Mesothelial cell of epicardium (in vitro differentiated cells): ENCODE results near the gene CTNS. TPM values are rescaled to one million over a fixed set of nuclear protein-coding genes. Genes with fewer than 3 reads are reported as not detected.
A peak's percentile ranks its signal among the peaks of the same experiment; 100 is the strongest.

Experiments used
- DNase-seq, 2 experiments: peaks; one replicate each; pipeline ENCODE4 v3.0.0; 2021; ENCODE audit warnings: low spot score in 2 of 2; ENCODE audit not compliant: unreplicated experiment in 2 of 2
- H3K27ac Mint-ChIP-seq: 2 replicates; pipeline ENCODE4 v1.8.0; 2021; ENCODE audit warnings: mixed read lengths
- H3K27me3 Mint-ChIP-seq: 2 replicates; pipeline ENCODE4 v1.8.0; 2021; ENCODE audit warnings: low read depth, mixed read lengths
- H3K36me3 Mint-ChIP-seq: 2 replicates; pipeline ENCODE4 v1.8.0; 2021; ENCODE audit warnings: mixed read lengths
- H3K4me1 Mint-ChIP-seq: 2 replicates; pipeline ENCODE4 v1.8.0; 2021; ENCODE audit warnings: mixed read lengths
- H3K4me3 Mint-ChIP-seq: 2 replicates; pipeline ENCODE4 v1.8.0; 2021; ENCODE audit warnings: mild to moderate bottlenecking, moderate library complexity, mixed read lengths
- H3K9me3 Mint-ChIP-seq: 2 replicates; pipeline ENCODE4 v1.8.0; 2021; ENCODE audit warnings: mixed read lengths
- CTCF ChIP-seq: fragments of 200-600 bp; sonication (generic); IDR thresholded peaks from one replicate; pipeline ENCODE4 v1.5.0; 2021; ENCODE audit warnings: antibody characterized with exemption; ENCODE audit not compliant: unreplicated experiment
- total RNA-seq: library from RNA; stranded (reverse); gene quantifications from 3 replicates; pipeline ENCODE4 v1.2.1, GENCODE V29; 2021

The CTNS gene
- total RNA-seq, 1 donor from 2014 or later, result 13.4 TPM

GRCh38 chr17:3693829-3694231 is 57.3 kb downstream of the CTNS start:
- Mint-ChIP-seq H3K9me3 (no peaks in the 10 kb centered on the region), H3K27ac (no peak overlapping the region), H3K4me3 (no peak overlapping the region), H3K27me3 (peaks cover 71% of the 10 kb centered on the region), H3K36me3 (no peaks in the 10 kb centered on the region), H3K4me1 (peaks cover 7% of the 10 kb centered on the region)
- no peak for DNase-seq
- no peak for TF ChIP-seq CTCF

- H3K27ac Mint-ChIP-seq, result no peak overlapping the region
- no peak for TF ChIP-seq CTCF
- DNase-seq, result no peak
- H3K4me1 Mint-ChIP-seq, result peaks cover 7% of the 10 kb centered on the region
- H3K9me3 Mint-ChIP-seq, result no peaks in the 10 kb centered on the region
- H3K4me3 Mint-ChIP-seq, result peak overlapping the region; percentile 54
- peaks cover 73% of the 10 kb centered on the region for H3K27me3 Mint-ChIP-seq
- H3K36me3 Mint-ChIP-seq, result no peaks in the 10 kb centered on the region
These were observed 58.7 kb downstream of the CTNS start for GRCh38 chr17:3695129-3695722.

DNA sequence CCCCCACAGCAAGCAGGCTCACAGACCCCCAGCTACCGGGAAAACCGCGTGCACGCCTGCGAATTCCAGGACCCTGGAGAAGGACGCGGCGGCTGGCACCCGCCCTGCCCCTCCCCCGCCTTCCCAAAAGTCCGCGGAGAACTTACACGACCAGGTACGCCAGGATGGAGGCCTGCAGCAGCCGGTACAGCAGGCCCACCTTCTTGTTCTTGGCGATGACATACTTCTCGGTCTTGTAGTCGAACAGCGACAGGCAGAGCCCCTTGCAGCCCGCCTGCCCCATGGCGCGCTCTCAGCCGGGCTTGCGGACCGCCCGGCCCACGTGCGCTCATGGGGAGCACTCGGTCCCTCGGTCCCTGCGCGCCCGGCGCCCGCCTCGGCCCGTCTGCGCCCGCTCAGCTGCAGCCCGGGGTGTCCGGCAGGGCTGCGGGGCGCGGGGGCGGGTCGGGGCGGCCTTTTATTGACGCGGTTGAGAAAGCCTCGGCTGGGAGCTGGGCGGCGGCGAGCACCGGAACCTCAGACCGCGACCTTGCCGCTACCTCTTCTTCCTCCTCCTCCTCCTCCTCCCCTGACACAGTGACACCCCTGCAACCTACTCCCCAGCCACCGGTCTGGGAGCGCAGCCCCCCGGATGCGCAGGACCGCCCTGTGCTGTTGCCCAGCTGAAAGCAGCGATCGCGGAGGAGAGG is 59.3 kb downstream of the CTNS start, which contains the start of gene P2RX5:
Gene P2RX5 (minus strand): TSS at position 433 of the 689 bp plus-strand sequence. CDS start 150 bp downstream, at position 283.
- DNase-seq, result no peak
- Mint-ChIP-seq H3K27ac (no peak within 1 kb of the TSS), H3K9me3 (no peaks in the 10 kb centered on the region), H3K27me3 (peaks cover 74% of the 10 kb centered on the region), H3K4me3 (peak within 1 kb of the TSS; percentile 68), H3K36me3 (no peaks in the 10 kb centered on the region), H3K4me1 (peaks cover 7% of the 10 kb centered on the region)
- TF ChIP-seq CTCF, result no peak

GRCh38 chr17:3697103-3697476 is 60.5 kb downstream of the CTNS start:
- TF ChIP-seq CTCF, result no peak
- no peaks in the 10 kb centered on the region for H3K36me3 Mint-ChIP-seq
- H3K9me3 Mint-ChIP-seq, result no peaks in the 10 kb centered on the region
- peaks cover 70% of the 10 kb centered on the region for H3K27me3 Mint-ChIP-seq
- no peak for DNase-seq
- no peak overlapping the region for H3K4me3 Mint-ChIP-seq
- peaks cover 7% of the 10 kb centered on the region for H3K4me1 Mint-ChIP-seq
- no peak overlapping the region for H3K27ac Mint-ChIP-seq

GRCh38 chr17:3698139-3698538 is 61.6 kb downstream of the CTNS start:
- DNase-seq, result no peak
- no peak for TF ChIP-seq CTCF
- Mint-ChIP-seq H3K9me3 (peaks cover 3% of the 10 kb centered on the region), H3K4me3 (no peak overlapping the region), H3K4me1 (peaks cover 7% of the 10 kb centered on the region), H3K27me3 (peaks cover 62% of the 10 kb centered on the region), H3K27ac (no peak overlapping the region), H3K36me3 (peaks cover 4% of the 10 kb centered on the region)
